GM19395 (cell line): Measurements from ENCODE around the gene PDE6H.

Experiments
- ATAC-seq: cut with Tn5 transposase; IDR thresholded peaks from one replicate; pipeline ENCODE4 v1.9.1; 2021; ENCODE audit warnings: mild to moderate bottlenecking, moderate library complexity; ENCODE audit not compliant: unreplicated experiment

Gene PDE6H

DNA sequence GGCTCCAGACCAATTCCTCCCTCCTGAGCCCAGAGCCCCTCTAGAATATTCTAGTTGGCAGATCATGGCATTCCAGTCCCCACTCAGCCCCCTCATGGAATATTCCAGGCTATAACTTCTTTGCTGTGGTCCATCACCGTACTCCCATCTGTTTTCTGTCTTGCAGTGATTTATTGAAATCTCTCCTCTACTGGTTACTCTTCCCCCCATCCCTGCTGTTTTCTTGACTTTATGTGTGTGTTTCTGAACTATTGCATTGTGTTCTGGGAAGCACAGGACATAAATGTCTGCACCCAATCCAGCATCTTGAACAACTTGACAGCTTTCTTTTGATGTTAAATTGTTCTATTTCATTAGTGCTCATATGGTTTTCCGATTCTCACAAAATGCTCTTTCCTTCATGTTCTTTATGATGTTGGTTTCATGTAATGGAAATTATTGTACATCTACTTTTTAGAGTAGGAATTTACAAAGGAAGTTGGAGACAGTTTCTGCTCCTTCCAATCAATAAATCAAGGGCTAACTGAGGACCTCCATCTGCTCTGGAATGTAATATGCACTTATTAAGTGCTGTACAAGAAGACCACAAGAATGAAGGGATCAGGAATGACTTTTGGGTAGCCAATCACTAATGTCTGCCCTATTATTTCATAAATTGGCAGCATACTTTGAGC, 26.3 kb downstream of the PDE6H start:
- no peak for ATAC-seq

GRCh38 chr12:14999695-15000365, 27.0 kb downstream of the PDE6H start:
- no peak for ATAC-seq

DNA sequence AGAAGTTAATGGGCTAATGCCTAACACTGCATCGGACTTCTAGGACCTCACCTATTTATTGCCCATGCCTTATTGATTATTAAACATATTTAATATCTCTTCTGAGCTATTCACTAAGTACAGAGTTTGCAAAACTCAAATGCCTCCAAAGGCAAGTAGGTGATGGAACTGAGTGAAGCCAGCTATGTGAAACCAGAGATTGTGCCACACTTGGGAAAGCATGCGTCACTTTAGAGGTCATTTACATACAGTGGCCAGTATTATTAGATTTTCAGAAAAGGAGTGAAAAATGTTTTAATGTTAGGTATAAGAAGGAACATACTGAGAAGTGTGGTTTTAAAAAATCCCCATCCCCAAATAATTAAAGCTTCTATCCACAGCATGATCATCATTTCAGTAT, 27.7 kb downstream of the PDE6H start:
- ATAC-seq, result no peak

GRCh38 chr12:15001733-15002382, 29.0 kb downstream of the PDE6H start:
- ATAC-seq, result no peak

- no peak for ATAC-seq
Observed at GRCh38 chr12:15004421-15004820, 31.6 kb downstream of the PDE6H start.

DNA sequence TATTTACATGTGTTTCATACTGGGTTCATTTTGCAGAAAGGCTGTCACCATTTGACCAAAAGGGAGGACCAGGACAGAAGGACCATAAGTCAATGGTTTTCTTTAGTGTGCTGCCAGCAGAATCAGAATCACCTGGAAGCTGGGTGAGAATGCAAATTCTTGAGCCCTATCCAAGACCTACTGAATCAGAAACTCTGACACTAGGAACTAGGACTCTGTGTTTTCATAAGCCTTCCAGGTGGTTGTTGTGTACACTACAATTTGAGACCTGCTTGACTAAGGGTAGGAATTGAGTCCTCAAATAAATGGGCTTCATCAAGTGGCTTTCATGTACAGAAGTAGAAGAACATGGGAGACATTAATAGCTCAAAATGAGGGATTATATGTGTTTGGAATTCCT, 32.2 kb downstream of the PDE6H start:
- no peak for ATAC-seq

GRCh38 chr12:15007551-15007950, 34.7 kb downstream of the PDE6H start:
- ATAC-seq, result no peak

GRCh38 chr12:15011162-15011561, 38.3 kb downstream of the PDE6H start:
- ATAC-seq, result no peak

DNA sequence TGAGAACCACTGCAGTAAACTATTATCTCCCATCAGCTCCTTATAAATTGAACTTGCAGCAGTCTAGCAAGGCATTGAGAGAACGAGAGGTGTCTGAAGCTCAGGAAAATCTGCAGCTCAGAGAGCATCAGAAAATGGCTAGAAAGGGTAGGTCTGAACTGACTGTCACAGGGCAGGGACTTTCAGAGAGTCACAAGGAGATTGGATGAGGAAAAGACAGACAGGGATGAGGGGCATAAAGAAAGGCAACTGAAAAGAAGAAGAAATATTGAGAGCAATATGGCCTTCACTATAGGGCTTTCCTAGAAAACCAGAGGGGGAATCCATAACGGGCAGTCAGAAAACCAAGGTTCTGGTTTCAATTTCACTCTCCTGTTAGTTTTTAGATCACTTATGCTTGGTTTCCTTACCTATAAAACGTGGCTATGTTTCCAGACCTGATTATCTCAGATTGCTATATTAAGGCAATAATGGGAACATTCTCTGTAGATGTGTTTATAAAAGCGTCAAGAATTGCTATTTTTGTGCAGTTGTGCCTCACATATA, 40.9 kb downstream of the PDE6H start:
- no peak for ATAC-seq

GRCh38 chr12:15014708-15015107, 41.9 kb downstream of the PDE6H start:
- ATAC-seq, result no peak

GRCh38 chr12:15015121-15015520, 42.3 kb downstream of the PDE6H start:
- ATAC-seq, result no peak

DNA sequence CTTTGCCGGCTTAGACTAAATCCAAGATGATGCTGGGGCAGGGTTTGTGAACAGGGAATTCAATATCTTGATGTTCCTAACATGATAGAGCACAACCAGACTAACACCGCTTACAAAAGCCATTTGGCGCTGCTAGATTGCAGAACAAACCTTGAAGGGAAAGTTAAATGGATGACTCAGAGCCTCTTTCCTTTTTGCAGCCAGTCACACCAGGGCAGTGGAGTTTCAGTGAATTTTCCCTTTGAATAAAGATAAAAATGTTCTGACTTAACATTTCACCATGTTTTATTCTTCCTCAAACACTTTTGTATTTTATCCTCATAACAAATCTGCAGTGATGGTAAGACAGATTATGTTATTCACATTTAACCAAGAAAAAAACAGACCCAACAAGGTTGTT, 47.3 kb downstream of the PDE6H start:
- ATAC-seq, result no peak
